K562 (cell line): ENCODE measurements around the gene PDE12. TPM values are rescaled to one million over a fixed set of nuclear protein-coding genes. Genes with fewer than 3 reads are reported as not detected.

Experiments used
- EHMT2 ChIP-seq: fragments of 450-650 bp; IDR thresholded peaks from 2 replicates; pipeline ENCODE4 v1.6.1; 2018; ENCODE audit warnings: antibody characterized with exemption
- ELF4 ChIP-seq: fragments of 450-650 bp; formaldehyde crosslinking; IDR thresholded peaks from 2 replicates; pipeline ENCODE4 v1.4.0; 2022; ENCODE audit warnings: missing genetic modification characterization
- ETS2 ChIP-seq: IDR thresholded peaks from 2 replicates; pipeline ENCODE4 v1.6.1; 2016; ENCODE audit warnings: borderline replicate concordance, missing genetic modification characterization, mild to moderate bottlenecking, moderate library complexity, missing compliant biosample characterization; ENCODE audit not compliant: poor library complexity, severe bottlenecking
- GABPB1 ChIP-seq: sonication (generic); formaldehyde crosslinking; IDR thresholded peaks from 2 replicates; pipeline ENCODE4 v1.8.0; 2022; ENCODE audit warnings: mild to moderate bottlenecking, missing genetic modification reagents
- KLF16 ChIP-seq: IDR thresholded peaks from 2 replicates; pipeline ENCODE4 v1.6.1; 2016; ENCODE audit warnings: antibody characterized with exemption
- MAX ChIP-seq: sonication (generic); formaldehyde crosslinking; IDR thresholded peaks from 2 replicates; pipeline ENCODE4 v1.9.0; 2022; ENCODE audit warnings: mild to moderate bottlenecking, missing genetic modification reagents
- NBN ChIP-seq: fragments of 450-650 bp; IDR thresholded peaks from 2 replicates; pipeline ENCODE4 v1.6.1; 2016; ENCODE audit warnings: low read depth, mild to moderate bottlenecking
- NFE2L1 ChIP-seq: fragments of 450-650 bp; IDR thresholded peaks from 2 replicates; pipeline ENCODE4 v1.6.1; 2016; ENCODE audit warnings: missing genetic modification characterization, low read depth, mild to moderate bottlenecking, missing compliant biosample characterization, moderate library complexity, borderline replicate concordance
- NKRF ChIP-seq: fragments of 450-650 bp; IDR thresholded peaks from 2 replicates; pipeline ENCODE4 v1.6.1; 2016; ENCODE audit warnings: borderline replicate concordance
- PPARD ChIP-seq: fragments of 250-450 bp; sonication (Bioruptor Pico); IDR thresholded peaks from 2 replicates; pipeline ENCODE4 v1.8.0; 2022; ENCODE audit warnings: inconsistent platforms, mild to moderate bottlenecking, moderate library complexity
- RAD21 ChIP-seq, 2 experiments: fragments of 250-450 bp in 1 of 2; fragments of 450-650 bp in 1 of 2; sonication (Bioruptor Pico) in 1 of 2; formaldehyde crosslinking in 1 of 2; IDR thresholded peaks in 1 of 2; conservative IDR thresholded peaks in 1 of 2; 2 replicates each; pipeline versions ENCODE4 v1.4.0 to v1.8.0; 2020 to 2022; ENCODE audit warnings: mild to moderate bottlenecking in 2 of 2, moderate library complexity in 1 of 2
- SNAPC5 ChIP-seq: fragments of 250-450 bp; sonication (Bioruptor Pico); IDR thresholded peaks from 2 replicates; pipeline ENCODE4 v1.8.0; 2021; ENCODE audit warnings: moderate library complexity, mild to moderate bottlenecking, inconsistent platforms
- SOX6 ChIP-seq: fragments of 450-650 bp; IDR thresholded peaks from 2 replicates; pipeline ENCODE4 v1.6.1; 2014; ENCODE audit warnings: mild to moderate bottlenecking
- SRSF7 ChIP-seq: fragments of 200-400 bp; formaldehyde crosslinking; optimal IDR thresholded peaks from 2 replicates; pipeline ENCODE3; 2017; ENCODE audit warnings: mild to moderate bottlenecking, low read depth, low read length
- ZEB2 ChIP-seq: fragments of 450-650 bp; IDR thresholded peaks from 2 replicates; pipeline ENCODE4 v1.6.1; 2016
- polyA plus RNA-seq, 8 experiments: library from polyadenylated mRNA; depleted of rRNA in 4 of 8; stranded (reverse) in 5 of 8; unstranded in 3 of 8; fragments of >200 nt; fragmentation: Nextera tagmentation in 2 of 8; fragmentation: Illumina TruSeq in 1 of 8; extraction: Ambion mirVana in 2 of 8; extraction: Trizol in 1 of 8; gene quantifications; 2 replicates each; pipeline versions ENCODE4 v1.2.1 to v1.2.3, GENCODE V29; 2011 to 2014; ENCODE audit warnings: inconsistent platforms in 1 of 8, missing spikeins in 1 of 8
- total RNA-seq, 7 experiments: library from RNA; depleted of rRNA in 6 of 7; stranded (reverse); fragments of >200 nt in 6 of 7; fragmentation: Illumina TruSeq in 2 of 7; extraction: Trizol in 2 of 7; gene quantifications; 2 replicates each; pipeline versions ENCODE4 v1.2.1 to v1.2.3, GENCODE V29; 2011 to 2021; ENCODE audit warnings: low replicate concordance in 1 of 7
- TF ChIP-seq, protein P1 (sequence below): fragments of 450-650 bp; formaldehyde crosslinking; IDR thresholded peaks from 2 replicates; pipeline ENCODE4 v1.4.0; 2020; ENCODE audit warnings: mild to moderate bottlenecking, mixed read lengths
- TF ChIP-seq, protein P2 (sequence below): fragments of 200-800 bp; sonication (Bioruptor generic); IDR thresholded peaks from 2 replicates; pipeline ENCODE4 v1.6.1; 2016; ENCODE audit warnings: missing genetic modification characterization, missing compliant biosample characterization
- TF ChIP-seq, protein P3 (sequence below): fragments of 450-650 bp; IDR thresholded peaks from 2 replicates; pipeline ENCODE4 v1.6.1; 2016; ENCODE audit warnings: missing biosample characterization, missing genetic modification characterization

Gene PDE12
- total and polyA plus RNA-seq, 9 of the 15 experiments (the other 6 are each of a cell fraction or from before 2014, with no cell fraction given), result 2.1 to 20.5 (median 10.0) TPM

DNA sequence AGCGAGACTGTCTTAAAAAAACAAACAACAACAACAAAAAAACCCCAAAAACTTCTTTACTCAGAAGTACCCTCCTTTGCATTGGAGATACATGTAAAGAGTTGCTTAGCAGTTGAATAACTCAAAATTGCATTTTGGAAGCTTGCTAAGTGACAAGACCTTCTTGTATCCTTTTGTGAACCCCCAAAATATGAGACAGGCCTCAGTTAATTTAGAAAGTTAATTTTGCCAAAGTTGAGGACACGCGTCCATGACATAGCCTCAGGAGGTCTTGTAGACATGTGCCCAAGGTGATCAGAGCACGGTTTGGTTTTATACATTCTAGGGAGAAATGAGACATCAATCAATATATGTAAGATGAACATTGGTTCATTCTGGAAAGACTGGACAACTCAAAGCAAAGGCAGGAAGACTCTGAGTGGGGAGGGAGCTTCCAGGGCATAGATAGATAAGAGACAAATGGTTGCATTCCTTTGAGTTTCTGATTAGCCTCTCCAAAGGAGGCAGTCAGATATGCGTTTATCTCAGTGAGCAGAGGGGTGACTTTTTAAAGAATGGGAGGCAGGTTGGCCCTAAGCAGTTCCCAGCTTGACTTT, 42.8 kb downstream of the PDE12 start (continued):
- TF ChIP-seq RAD21 (CRISPR knock-in tag; conservative IDR thresholded peaks at IDR 0.05 in 1 of 2, IDR thresholded peaks at IDR 0.05 in 1 of 2) (0 out of 4 replicates have a peak, but pooled peaks of 1 of the 2 experiments have one; percentile 14), KLF16 (peak; percentile 92), NBN (no peak), ETS2 (no peak), NKRF (no peak), SOX6 (peak; percentile 88), GABPB1 (CRISPR knock-in tag) (no peak), ZEB2 (peak; percentile 39; the same call in 1 of the 2 replicates), EHMT2 (no peak), ELF4 (CRISPR knock-in tag) (no peak), SNAPC5 (CRISPR knock-in tag) (no peak), NFE2L1 (tag) (no peak), PPARD (CRISPR knock-in tag) (no peak), MAX (CRISPR knock-in tag) (no peak), SRSF7 (no peak)
- TF ChIP-seq, protein P1, sequence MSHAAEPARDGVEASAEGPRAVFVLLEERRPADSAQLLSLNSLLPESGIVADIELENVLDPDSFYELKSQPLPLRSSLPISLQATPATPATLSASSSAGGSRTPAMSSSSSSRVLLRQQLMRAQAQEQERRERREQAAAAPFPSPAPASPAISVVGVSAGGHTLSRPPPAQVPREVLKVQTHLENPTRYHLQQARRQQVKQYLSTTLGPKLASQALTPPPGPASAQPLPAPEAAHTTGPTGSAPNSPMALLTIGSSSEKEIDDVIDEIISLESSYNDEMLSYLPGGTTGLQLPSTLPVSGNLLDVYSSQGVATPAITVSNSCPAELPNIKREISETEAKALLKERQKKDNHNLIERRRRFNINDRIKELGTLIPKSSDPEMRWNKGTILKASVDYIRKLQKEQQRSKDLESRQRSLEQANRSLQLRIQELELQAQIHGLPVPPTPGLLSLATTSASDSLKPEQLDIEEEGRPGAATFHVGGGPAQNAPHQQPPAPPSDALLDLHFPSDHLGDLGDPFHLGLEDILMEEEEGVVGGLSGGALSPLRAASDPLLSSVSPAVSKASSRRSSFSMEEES, result no peak
- TF ChIP-seq, protein P2, sequence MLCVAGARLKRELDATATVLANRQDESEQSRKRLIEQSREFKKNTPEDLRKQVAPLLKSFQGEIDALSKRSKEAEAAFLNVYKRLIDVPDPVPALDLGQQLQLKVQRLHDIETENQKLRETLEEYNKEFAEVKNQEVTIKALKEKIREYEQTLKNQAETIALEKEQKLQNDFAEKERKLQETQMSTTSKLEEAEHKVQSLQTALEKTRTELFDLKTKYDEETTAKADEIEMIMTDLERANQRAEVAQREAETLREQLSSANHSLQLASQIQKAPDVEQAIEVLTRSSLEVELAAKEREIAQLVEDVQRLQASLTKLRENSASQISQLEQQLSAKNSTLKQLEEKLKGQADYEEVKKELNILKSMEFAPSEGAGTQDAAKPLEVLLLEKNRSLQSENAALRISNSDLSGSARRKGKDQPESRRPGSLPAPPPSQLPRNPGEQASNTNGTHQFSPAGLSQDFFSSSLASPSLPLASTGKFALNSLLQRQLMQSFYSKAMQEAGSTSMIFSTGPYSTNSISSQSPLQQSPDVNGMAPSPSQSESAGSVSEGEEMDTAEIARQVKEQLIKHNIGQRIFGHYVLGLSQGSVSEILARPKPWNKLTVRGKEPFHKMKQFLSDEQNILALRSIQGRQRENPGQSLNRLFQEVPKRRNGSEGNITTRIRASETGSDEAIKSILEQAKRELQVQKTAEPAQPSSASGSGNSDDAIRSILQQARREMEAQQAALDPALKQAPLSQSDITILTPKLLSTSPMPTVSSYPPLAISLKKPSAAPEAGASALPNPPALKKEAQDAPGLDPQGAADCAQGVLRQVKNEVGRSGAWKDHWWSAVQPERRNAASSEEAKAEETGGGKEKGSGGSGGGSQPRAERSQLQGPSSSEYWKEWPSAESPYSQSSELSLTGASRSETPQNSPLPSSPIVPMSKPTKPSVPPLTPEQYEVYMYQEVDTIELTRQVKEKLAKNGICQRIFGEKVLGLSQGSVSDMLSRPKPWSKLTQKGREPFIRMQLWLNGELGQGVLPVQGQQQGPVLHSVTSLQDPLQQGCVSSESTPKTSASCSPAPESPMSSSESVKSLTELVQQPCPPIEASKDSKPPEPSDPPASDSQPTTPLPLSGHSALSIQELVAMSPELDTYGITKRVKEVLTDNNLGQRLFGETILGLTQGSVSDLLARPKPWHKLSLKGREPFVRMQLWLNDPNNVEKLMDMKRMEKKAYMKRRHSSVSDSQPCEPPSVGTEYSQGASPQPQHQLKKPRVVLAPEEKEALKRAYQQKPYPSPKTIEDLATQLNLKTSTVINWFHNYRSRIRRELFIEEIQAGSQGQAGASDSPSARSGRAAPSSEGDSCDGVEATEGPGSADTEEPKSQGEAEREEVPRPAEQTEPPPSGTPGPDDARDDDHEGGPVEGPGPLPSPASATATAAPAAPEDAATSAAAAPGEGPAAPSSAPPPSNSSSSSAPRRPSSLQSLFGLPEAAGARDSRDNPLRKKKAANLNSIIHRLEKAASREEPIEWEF (CRISPR knock-in tag), result no peak
- TF ChIP-seq, protein P3, sequence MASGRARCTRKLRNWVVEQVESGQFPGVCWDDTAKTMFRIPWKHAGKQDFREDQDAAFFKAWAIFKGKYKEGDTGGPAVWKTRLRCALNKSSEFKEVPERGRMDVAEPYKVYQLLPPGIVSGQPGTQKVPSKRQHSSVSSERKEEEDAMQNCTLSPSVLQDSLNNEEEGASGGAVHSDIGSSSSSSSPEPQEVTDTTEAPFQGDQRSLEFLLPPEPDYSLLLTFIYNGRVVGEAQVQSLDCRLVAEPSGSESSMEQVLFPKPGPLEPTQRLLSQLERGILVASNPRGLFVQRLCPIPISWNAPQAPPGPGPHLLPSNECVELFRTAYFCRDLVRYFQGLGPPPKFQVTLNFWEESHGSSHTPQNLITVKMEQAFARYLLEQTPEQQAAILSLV (tag), result no peak
